Osteocyte (in vitro differentiated cells): ENCODE measurements around the gene KLC4. TPM values are rescaled to one million over a fixed set of nuclear protein-coding genes. Genes with fewer than 3 reads are reported as not detected.

Source experiments
- DNase-seq: peaks from one replicate; pipeline ENCODE4 v3.0.0; 2021; ENCODE audit warnings: mixed read lengths; ENCODE audit not compliant: unreplicated experiment; ENCODE audit errors: extremely low spot score
- H3K27ac Mint-ChIP-seq: one replicate; pipeline ENCODE4 v1.8.0; 2021; ENCODE audit warnings: mild to moderate bottlenecking, mixed read lengths; ENCODE audit not compliant: unreplicated experiment
- H3K27me3 Mint-ChIP-seq: one replicate; pipeline ENCODE4 v1.8.0; 2021; ENCODE audit warnings: mixed read lengths; ENCODE audit not compliant: unreplicated experiment
- H3K36me3 Mint-ChIP-seq: one replicate; pipeline ENCODE4 v1.8.0; 2021; ENCODE audit warnings: mixed read lengths; ENCODE audit not compliant: unreplicated experiment
- H3K4me1 Mint-ChIP-seq: one replicate; pipeline ENCODE4 v1.8.0; 2021; ENCODE audit warnings: mixed read lengths; ENCODE audit not compliant: unreplicated experiment
- H3K4me3 Mint-ChIP-seq: one replicate; pipeline ENCODE4 v1.8.0; 2021; ENCODE audit warnings: mild to moderate bottlenecking, moderate library complexity, mixed read lengths; ENCODE audit not compliant: unreplicated experiment
- H3K9me3 Mint-ChIP-seq: one replicate; pipeline ENCODE4 v1.8.0; 2021; ENCODE audit warnings: mixed read lengths; ENCODE audit not compliant: unreplicated experiment
- CTCF ChIP-seq: fragments of 200-600 bp; sonication (generic); IDR thresholded peaks from 2 replicates; pipeline ENCODE4 v1.5.0; 2021; ENCODE audit warnings: antibody characterized with exemption, mild to moderate bottlenecking, moderate library complexity
- total RNA-seq: library from RNA; stranded (reverse); gene quantifications from 2 replicates; pipeline ENCODE4 v1.2.1, GENCODE V29; 2021

Gene KLC4
- total RNA-seq, 1 donor from 2014 or later = 44.5 TPM

DNA sequence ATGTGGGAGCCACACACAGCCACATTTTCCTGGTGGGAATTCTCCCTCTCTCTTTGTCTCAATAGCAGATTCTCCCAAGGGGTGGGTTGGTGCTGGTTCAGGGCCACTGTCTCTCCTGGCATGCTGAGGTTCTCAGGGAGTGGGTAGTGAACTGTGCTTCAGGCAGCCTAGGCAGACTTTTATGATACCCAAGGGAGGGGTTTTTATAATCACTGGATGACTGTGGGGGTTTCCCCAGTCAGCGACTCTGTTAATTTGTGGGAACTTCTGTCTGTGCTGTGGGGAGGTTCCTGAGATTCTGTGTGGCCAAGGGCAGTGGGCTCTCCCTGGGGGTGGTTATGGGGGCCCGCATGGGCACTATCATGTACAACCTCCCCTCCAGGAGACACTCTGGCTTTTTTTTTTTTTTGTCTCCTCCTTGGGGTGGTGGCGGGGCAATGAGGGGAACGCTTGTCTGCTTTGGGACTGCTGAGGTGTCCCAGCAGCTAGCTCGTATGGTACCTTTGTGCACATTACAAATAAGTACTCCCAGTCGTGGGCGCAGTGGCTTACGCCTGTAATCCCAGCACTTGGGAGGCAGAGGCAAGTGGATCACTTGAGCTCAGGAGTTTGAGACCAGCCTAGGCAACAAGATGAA, 26.7 kb downstream of the KLC4 start:
- no peak for DNase-seq
- Mint-ChIP-seq H3K9me3 (no peaks in the 10 kb centered on the region), H3K27me3 (no peaks in the 10 kb centered on the region)

DNA sequence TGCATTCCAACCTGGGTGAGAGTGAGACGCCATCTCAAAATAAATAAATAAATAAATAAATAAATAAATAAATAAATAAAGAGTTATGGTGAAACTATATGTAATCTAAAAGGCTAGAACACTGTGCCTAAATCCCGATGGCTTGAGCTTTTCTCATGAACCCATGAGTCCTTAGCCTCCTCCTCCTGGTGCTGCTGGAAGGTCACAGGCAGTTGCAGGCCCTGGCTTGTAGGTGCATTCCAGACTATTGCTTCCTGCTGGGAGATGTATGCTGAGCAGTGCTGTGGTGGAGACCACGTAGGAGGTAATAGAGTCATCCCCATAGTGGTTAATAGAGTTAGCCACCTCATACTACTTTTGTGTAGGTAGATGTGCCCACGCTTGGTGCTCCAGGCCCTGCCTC, 29.2 kb downstream of the KLC4 start:
- no peaks in the 10 kb centered on the region for H3K9me3 Mint-ChIP-seq
- H3K27ac Mint-ChIP-seq = no peak overlapping the region
- H3K4me1 Mint-ChIP-seq = peaks cover 44% of the 10 kb centered on the region
- no peaks in the 10 kb centered on the region for H3K36me3 Mint-ChIP-seq
- H3K4me3 Mint-ChIP-seq = no peak overlapping the region
- no peak for TF ChIP-seq CTCF
- no peaks in the 10 kb centered on the region for H3K27me3 Mint-ChIP-seq
- no peak for DNase-seq

More for the DNA sequence above, 26.7 kb downstream of the KLC4 start:
- no peak for TF ChIP-seq CTCF
- Mint-ChIP-seq H3K4me3 (no peak overlapping the region), H3K4me1 (peaks cover 46% of the 10 kb centered on the region), H3K36me3 (peaks cover under 1% of the 10 kb centered on the region), H3K27ac (no peak overlapping the region)

DNA sequence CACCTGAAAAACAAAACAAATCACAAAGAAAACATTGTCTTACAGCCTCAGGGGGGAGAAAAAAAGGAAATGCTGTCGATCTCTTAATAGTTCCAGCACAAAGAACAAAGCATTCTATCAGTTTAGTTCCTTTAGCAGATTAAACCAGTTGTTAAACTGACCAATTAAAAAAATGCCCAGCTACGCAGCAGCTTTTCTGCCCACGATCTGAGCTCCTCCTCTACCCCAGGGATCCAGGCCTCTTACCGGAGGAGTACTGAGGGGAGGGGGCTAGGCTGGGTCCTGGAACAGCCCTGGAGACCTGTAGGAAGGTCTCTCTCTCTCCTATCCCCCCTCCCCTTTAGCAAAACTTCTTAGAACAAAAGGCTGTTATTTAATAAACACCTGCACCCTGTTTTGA, 30.0 kb downstream of the KLC4 start:
- Mint-ChIP-seq H3K9me3 (no peaks in the 10 kb centered on the region), H3K27ac (peak overlapping the region; percentile 31), H3K4me1 (peaks cover 48% of the 10 kb centered on the region), H3K36me3 (no peaks in the 10 kb centered on the region), H3K27me3 (no peaks in the 10 kb centered on the region), H3K4me3 (no peak overlapping the region)
- TF ChIP-seq CTCF = no peak
- no peak for DNase-seq

- DNase-seq = no peak
- H3K9me3 Mint-ChIP-seq = no peaks in the 10 kb centered on the region
- no peaks in the 10 kb centered on the region for H3K36me3 Mint-ChIP-seq
- H3K27me3 Mint-ChIP-seq = no peaks in the 10 kb centered on the region
- H3K4me3 Mint-ChIP-seq = no peak overlapping the region
- peaks cover 48% of the 10 kb centered on the region for H3K4me1 Mint-ChIP-seq
- TF ChIP-seq CTCF = no peak
- H3K27ac Mint-ChIP-seq = peak overlapping the region; percentile 74
These were observed 30.6 kb downstream of the KLC4 start for GRCh38 chr6:43089874-43090558.

DNA sequence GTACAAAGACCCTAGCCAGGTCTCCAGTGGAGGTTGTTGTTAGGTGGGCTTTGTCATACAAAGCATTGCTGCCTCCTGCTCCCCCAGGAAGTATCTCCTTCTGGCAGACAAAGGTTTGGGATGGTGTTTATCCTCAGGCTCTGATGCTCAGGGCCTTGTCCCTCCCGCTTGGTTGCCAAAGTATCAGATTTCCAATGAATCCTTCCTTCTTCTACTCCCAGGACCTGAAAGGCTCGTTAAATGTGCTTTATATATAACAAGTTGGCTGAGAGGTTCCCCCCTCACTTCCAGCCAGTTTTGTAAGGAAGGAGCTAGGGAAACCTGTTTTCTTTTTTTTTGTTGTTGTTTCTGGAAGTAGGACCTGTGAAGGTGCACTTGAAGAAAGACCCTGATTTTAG, 31.1 kb downstream of the KLC4 start:
- H3K9me3 Mint-ChIP-seq = no peaks in the 10 kb centered on the region
- DNase-seq = no peak
- peak overlapping the region; percentile 74 for H3K27ac Mint-ChIP-seq

More for the DNA sequence above, 31.1 kb downstream of the KLC4 start:
- Mint-ChIP-seq H3K27me3 (no peaks in the 10 kb centered on the region), H3K4me3 (no peak overlapping the region), H3K4me1 (peaks cover 51% of the 10 kb centered on the region), H3K36me3 (no peaks in the 10 kb centered on the region)
- no peak for TF ChIP-seq CTCF
